Astrocyte (in vitro differentiated cells and primary cell): Measurements from ENCODE around the gene SIRPD. TPM values are rescaled to one million over a fixed set of nuclear protein-coding genes. Genes with fewer than 3 reads are reported as not detected.

Experiments used
- DNase-seq: peaks from one replicate; pipeline ENCODE4 v3.0.0-alpha.2; 2010; ENCODE audit warnings: low read depth
- FAIRE-seq: peaks from 2 replicates; lab custom pipeline; 2011; peaks lifted over from hg19 to GRCh38; lab: Jason Lieb, UNC
- H2AFZ ChIP-seq: 2 replicates; pipeline ENCODE4 v1.6.0; 2012; ENCODE audit warnings: low read depth, low read length, inconsistent platforms
- H3K27ac ChIP-seq: 2 replicates; pipeline ENCODE4 v1.5.1; 2011; ENCODE audit warnings: low read depth, low read length, inconsistent platforms
- H3K27me3 ChIP-seq: 2 replicates; pipeline ENCODE4 v1.6.0; 2011; ENCODE audit warnings: low read length, inconsistent platforms; ENCODE audit not compliant: insufficient read depth
- H3K36me3 ChIP-seq: 2 replicates; pipeline ENCODE4 v1.5.1; 2011; ENCODE audit warnings: low read length, inconsistent platforms; ENCODE audit not compliant: insufficient read depth
- H3K4me1 ChIP-seq: 2 replicates; pipeline ENCODE4 v1.5.1; 2011; ENCODE audit warnings: low read length, inconsistent platforms; ENCODE audit not compliant: insufficient read depth
- H3K4me2 ChIP-seq: 2 replicates; pipeline ENCODE4 v1.6.0; 2012; ENCODE audit warnings: low read length, inconsistent platforms
- H3K4me3 ChIP-seq: 2 replicates; pipeline ENCODE4 v1.5.1; 2011; ENCODE audit warnings: low read depth, mild to moderate bottlenecking, low read length, inconsistent platforms; ENCODE audit not compliant: insufficient read depth
- H3K79me2 ChIP-seq: 2 replicates; pipeline ENCODE4 v1.6.0; 2012; ENCODE audit warnings: mild to moderate bottlenecking, low read length, inconsistent platforms; ENCODE audit not compliant: insufficient read depth
- H3K9ac ChIP-seq: 2 replicates; pipeline ENCODE4 v1.6.0; 2012; ENCODE audit warnings: mild to moderate bottlenecking, low read length, inconsistent platforms
- H3K9me3 ChIP-seq: 2 replicates; pipeline ENCODE4 v1.5.1; 2012; ENCODE audit warnings: low read depth, mild to moderate bottlenecking, low read length, inconsistent platforms; ENCODE audit not compliant: insufficient read depth
- H4K20me1 ChIP-seq: 2 replicates; pipeline ENCODE4 v1.6.0; 2012; ENCODE audit warnings: low read length, inconsistent platforms; ENCODE audit not compliant: insufficient read depth
- H3K27ac Mint-ChIP-seq: one replicate; pipeline ENCODE4 v1.8.0; 2021; ENCODE audit warnings: mild to moderate bottlenecking, mixed read lengths; ENCODE audit not compliant: unreplicated experiment
- H3K27me3 Mint-ChIP-seq: one replicate; pipeline ENCODE4 v1.8.0; 2021; ENCODE audit warnings: low read depth, mixed read lengths; ENCODE audit not compliant: unreplicated experiment
- H3K36me3 Mint-ChIP-seq: one replicate; pipeline ENCODE4 v1.8.0; 2021; ENCODE audit warnings: low read depth, mixed read lengths; ENCODE audit not compliant: unreplicated experiment
- H3K4me1 Mint-ChIP-seq: one replicate; pipeline ENCODE4 v1.8.0; 2021; ENCODE audit warnings: low read depth, mixed read lengths; ENCODE audit not compliant: unreplicated experiment
- H3K4me3 Mint-ChIP-seq: one replicate; pipeline ENCODE4 v1.8.0; 2021; ENCODE audit warnings: mild to moderate bottlenecking, moderate library complexity, mixed read lengths; ENCODE audit not compliant: unreplicated experiment
- H3K9me3 Mint-ChIP-seq: one replicate; pipeline ENCODE4 v1.8.0; 2021; ENCODE audit warnings: mild to moderate bottlenecking, mixed read lengths; ENCODE audit not compliant: unreplicated experiment
- CTCF ChIP-seq: IDR thresholded peaks from 2 replicates; pipeline ENCODE4 v1.5.1; 2011; ENCODE audit warnings: low read depth, mild to moderate bottlenecking, inconsistent platforms, low read length, moderate library complexity; ENCODE audit not compliant: insufficient read depth
- EZH2 ChIP-seq: IDR thresholded peaks from 2 replicates; pipeline ENCODE4 v1.6.1; 2012; ENCODE audit warnings: mild to moderate bottlenecking, low read length, inconsistent platforms; ENCODE audit not compliant: insufficient read depth
- total RNA-seq: library from RNA; stranded (reverse); gene quantifications from 2 replicates; pipeline ENCODE4 v1.2.1, GENCODE V29; 2021

The SIRPD gene
- total RNA-seq, 1 donor from 2014 or later: not detected

GRCh38 chr20:1539816-1540419 is 17.6 kb downstream of the SIRPD start:
- Histone ChIP-seq H3K27ac (no peak overlapping the region), H3K4me3 (no peak overlapping the region), H3K79me2 (no peaks in the 10 kb centered on the region), H2AFZ (no peak overlapping the region), H3K36me3 (no peaks in the 10 kb centered on the region), H3K4me1 (no peaks in the 10 kb centered on the region), H3K27me3 (no peaks in the 10 kb centered on the region), H4K20me1 (no peaks in the 10 kb centered on the region), H3K9ac (no peak overlapping the region), H3K9me3 (no peaks in the 10 kb centered on the region), H3K4me2 (no peak overlapping the region)
- FAIRE-seq (no peak), DNase-seq (no peak)
- Mint-ChIP-seq H3K27ac (no peak overlapping the region), H3K4me3 (no peak overlapping the region), H3K9me3 (peaks cover 7% of the 10 kb centered on the region), H3K36me3 (no peaks in the 10 kb centered on the region), H3K27me3 (peaks cover 20% of the 10 kb centered on the region), H3K4me1 (no peaks in the 10 kb centered on the region)
- TF ChIP-seq CTCF (no peak), EZH2 (no peak)

- Histone ChIP-seq H3K4me2 (no peak overlapping the region), H3K27ac (no peak overlapping the region), H3K79me2 (no peaks in the 10 kb centered on the region), H3K9me3 (no peaks in the 10 kb centered on the region), H4K20me1 (no peaks in the 10 kb centered on the region), H3K36me3 (no peaks in the 10 kb centered on the region), H3K9ac (no peak overlapping the region), H3K4me3 (no peak overlapping the region), H3K4me1 (no peaks in the 10 kb centered on the region), H3K27me3 (peaks cover 2% of the 10 kb centered on the region), H2AFZ (no peak overlapping the region)
- no peak overlapping the region for H3K27ac Mint-ChIP-seq
- no peaks in the 10 kb centered on the region for H3K36me3 Mint-ChIP-seq
- DNase-seq (no peak), FAIRE-seq (no peak)
- H3K9me3 Mint-ChIP-seq: peaks cover 7% of the 10 kb centered on the region
- peaks cover 21% of the 10 kb centered on the region for H3K27me3 Mint-ChIP-seq
- TF ChIP-seq CTCF (no peak), EZH2 (no peak)
- no peaks in the 10 kb centered on the region for H3K4me1 Mint-ChIP-seq
- H3K4me3 Mint-ChIP-seq: no peak overlapping the region
Observed at GRCh38 chr20:1538655-1539054, 18.9 kb downstream of the SIRPD start.

GRCh38 chr20:1537731-1538058 is 19.8 kb downstream of the SIRPD start:
- FAIRE-seq (no peak), DNase-seq (no peak)
- H3K4me3 Mint-ChIP-seq: no peak overlapping the region
- H3K27ac ChIP-seq: no peak overlapping the region
- no peaks in the 10 kb centered on the region for H4K20me1 ChIP-seq
- no peaks in the 10 kb centered on the region for H3K79me2 ChIP-seq
- no peak overlapping the region for H3K4me2 ChIP-seq
- H3K27ac Mint-ChIP-seq: no peak overlapping the region
- no peak overlapping the region for H3K9ac ChIP-seq
- no peak overlapping the region for H2AFZ ChIP-seq
- no peaks in the 10 kb centered on the region for H3K4me1 Mint-ChIP-seq
- H3K4me3 ChIP-seq: no peak overlapping the region
- peaks cover 2% of the 10 kb centered on the region for H3K27me3 ChIP-seq
- H3K9me3 Mint-ChIP-seq: peaks cover 7% of the 10 kb centered on the region
- no peaks in the 10 kb centered on the region for H3K4me1 ChIP-seq
- no peaks in the 10 kb centered on the region for H3K36me3 Mint-ChIP-seq
- peaks cover 20% of the 10 kb centered on the region for H3K27me3 Mint-ChIP-seq
- TF ChIP-seq EZH2: no peak
- no peak for TF ChIP-seq CTCF
- no peaks in the 10 kb centered on the region for H3K36me3 ChIP-seq
- no peaks in the 10 kb centered on the region for H3K9me3 ChIP-seq
